Measurements from ENCODE around the gene UGT1A1. TPM values are rescaled to one million over a fixed set of nuclear protein-coding genes. Genes with fewer than 3 reads are reported as not detected.

UGT1A1 gene
- total RNA-seq, 1 experiment from 2014 or later, result not detected

GRCh38 chr2:233810385-233810784 lies 50.3 kb downstream of the UGT1A1 start:
- ATAC-seq, result no peak
- Histone ChIP-seq H3K9me2 (ENCODE audit: insufficient read depth) (no peaks in the 10 kb centered on the region), H3K9ac (ENCODE audit: low read length) (no peak overlapping the region), H3K4me1 (ENCODE audit: control insufficient read depth in 1 of 2, insufficient read depth in 2 of 2, low read length in 2 of 2) (no peaks in the 10 kb centered on the region), H3K27ac (ENCODE audit: low read depth, low read length) (no peak overlapping the region), H3K79me2 (ENCODE audit: insufficient read depth, low read length) (no peaks in the 10 kb centered on the region), H3K27me3 (ENCODE audit: insufficient read depth, low read length) (no peaks in the 10 kb centered on the region; the same call in 1 of the 2 replicates), H3K4me3 (replicated peaks in 1 of 2; ENCODE audit: low read depth in 1 of 2, low read length in 2 of 2) (no peak overlapping the region), H3K4me2 (ENCODE audit: low read length) (no peak overlapping the region), H2AFZ (ENCODE audit: low read depth, low read length, poor library complexity, severe bottlenecking) (no peak overlapping the region), H4K20me1 (ENCODE audit: insufficient read depth) (no peaks in the 10 kb centered on the region), H3K36me3 (ENCODE audit: control insufficient read depth in 1 of 2, insufficient read depth in 2 of 2, low read length in 2 of 2) (no peaks in the 10 kb centered on the region), H3K9me3 (ENCODE audit: control insufficient read depth in 1 of 2, insufficient read depth in 1 of 2, low read depth in 1 of 2, low read length in 2 of 2) (no peaks in the 10 kb centered on the region)
- DNase-seq (ENCODE audit: low read depth, low spot score), result no peak
- ChIA-PET RAD21 (ENCODE audit: low non-redundant PET in 1 of 2, low total read pairs in 2 of 2, uncharacterized antibody in 2 of 2, unreplicated experiment in 2 of 2) (no interaction called here), CTCF (no interaction called here), POLR2A (no interaction called here)
- intact Hi-C loops (cut with micrococcal nuclease), result no loop called here
- BruUV-seq (replicated peaks), result no TSS peak
- TF ChIP-seq CEBPB (IDR thresholded peaks at IDR 0.05; ENCODE audit: low read depth) (no peak), MAX (IDR thresholded peaks at IDR 0.05) (no peak), ZBTB33 (IDR thresholded peaks at IDR 0.05; ENCODE audit: extremely low read depth, insufficient replicate concordance, low read length) (no peak), EZH2 (IDR thresholded peaks at IDR 0.05) (no peak), JUND (IDR thresholded peaks at IDR 0.05) (no peak), RAD21 (IDR thresholded peaks at IDR 0.05; ENCODE audit: low read depth) (no peak), CBX3 (IDR thresholded peaks at IDR 0.05; ENCODE audit: low read depth) (no peak), SRF (IDR thresholded peaks at IDR 0.05; ENCODE audit: low read depth) (no peak), EZH2phosphoT487 (IDR thresholded peaks at IDR 0.05; ENCODE audit: borderline replicate concordance) (no peak), FOSL1 (IDR thresholded peaks at IDR 0.05; ENCODE audit: low read depth) (no peak), ZFX (IDR thresholded peaks at IDR 0.05) (no peak), POLR2A (IDR thresholded peaks at IDR 0.05; ENCODE audit: borderline replicate concordance, extremely low read depth, insufficient read depth, insufficient read length) (no peak)
